GM19328 (cell line): Measurements from ENCODE around the gene TTYH1.

Source experiments
- ATAC-seq: cut with Tn5 transposase; IDR thresholded peaks from one replicate; pipeline ENCODE4 v1.9.1; 2021; ENCODE audit warnings: mild to moderate bottlenecking, moderate library complexity; ENCODE audit not compliant: unreplicated experiment

Gene TTYH1

GRCh38 chr19:54421169-54421516 lies 5.9 kb downstream of the TTYH1 start:
- ATAC-seq = no peak

GRCh38 chr19:54421521-54421920 lies 6.3 kb downstream of the TTYH1 start:
- ATAC-seq = no peak

DNA sequence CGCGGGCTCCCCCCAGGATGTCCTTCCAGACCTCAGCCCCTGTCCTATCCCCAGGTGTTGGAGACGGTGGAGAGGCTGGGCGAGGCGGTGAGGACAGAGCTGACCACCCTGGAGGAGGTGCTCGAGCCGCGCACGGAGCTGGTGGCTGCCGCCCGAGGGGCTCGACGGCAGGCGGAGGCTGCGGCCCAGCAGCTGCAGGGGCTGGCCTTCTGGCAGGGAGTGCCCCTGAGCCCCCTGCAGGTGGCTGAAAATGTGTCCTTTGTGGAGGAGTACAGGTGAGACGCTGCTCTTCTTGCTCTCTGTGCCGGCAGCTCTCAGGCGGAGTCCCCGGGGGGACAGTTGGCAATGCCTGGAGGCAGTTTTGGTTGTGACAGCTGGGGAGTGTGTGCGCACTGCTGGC lies 6.9 kb downstream of the TTYH1 start:
- ATAC-seq = no peak

GRCh38 chr19:54424201-54424600 lies 8.9 kb downstream of the TTYH1 start:
- no peak for ATAC-seq

DNA sequence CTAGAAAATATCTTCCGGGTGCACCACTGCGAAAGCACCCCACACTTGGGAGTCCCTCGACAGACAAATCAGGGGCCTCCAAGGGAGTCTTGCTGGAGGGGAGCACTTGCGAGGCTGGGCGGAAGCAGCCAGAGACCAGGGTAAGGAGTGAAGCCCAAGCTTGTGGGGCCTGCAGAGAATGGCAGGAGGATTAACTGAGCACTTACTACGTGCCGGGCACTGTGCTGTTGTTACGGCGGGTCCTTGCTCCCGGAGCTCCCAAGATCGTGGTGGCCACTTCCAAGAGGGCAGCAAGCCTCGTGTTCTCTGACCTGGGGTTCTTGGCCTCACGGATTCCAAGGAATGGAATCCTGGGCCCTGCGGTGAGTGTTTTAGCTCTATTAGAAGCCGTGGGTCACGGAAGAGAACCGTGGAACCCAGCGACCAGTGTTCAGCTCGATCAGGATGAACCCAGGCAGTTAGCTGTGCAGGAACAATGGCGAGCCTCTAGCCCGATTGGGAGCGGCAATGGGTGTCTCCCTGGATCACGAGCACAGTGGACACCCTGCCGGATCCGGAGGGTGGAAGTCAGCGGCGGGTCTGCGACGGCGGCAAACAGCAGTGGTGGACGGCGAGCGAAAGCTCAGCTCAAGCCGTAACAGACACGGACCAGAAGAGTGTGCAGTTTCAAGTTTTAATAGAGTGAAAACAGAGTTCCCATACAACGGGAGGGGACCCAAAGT lies 9.6 kb downstream of the TTYH1 start:
- no peak for ATAC-seq

- no peak for ATAC-seq
Observed at GRCh38 chr19:54425382-54425723, 10.1 kb downstream of the TTYH1 start.

DNA sequence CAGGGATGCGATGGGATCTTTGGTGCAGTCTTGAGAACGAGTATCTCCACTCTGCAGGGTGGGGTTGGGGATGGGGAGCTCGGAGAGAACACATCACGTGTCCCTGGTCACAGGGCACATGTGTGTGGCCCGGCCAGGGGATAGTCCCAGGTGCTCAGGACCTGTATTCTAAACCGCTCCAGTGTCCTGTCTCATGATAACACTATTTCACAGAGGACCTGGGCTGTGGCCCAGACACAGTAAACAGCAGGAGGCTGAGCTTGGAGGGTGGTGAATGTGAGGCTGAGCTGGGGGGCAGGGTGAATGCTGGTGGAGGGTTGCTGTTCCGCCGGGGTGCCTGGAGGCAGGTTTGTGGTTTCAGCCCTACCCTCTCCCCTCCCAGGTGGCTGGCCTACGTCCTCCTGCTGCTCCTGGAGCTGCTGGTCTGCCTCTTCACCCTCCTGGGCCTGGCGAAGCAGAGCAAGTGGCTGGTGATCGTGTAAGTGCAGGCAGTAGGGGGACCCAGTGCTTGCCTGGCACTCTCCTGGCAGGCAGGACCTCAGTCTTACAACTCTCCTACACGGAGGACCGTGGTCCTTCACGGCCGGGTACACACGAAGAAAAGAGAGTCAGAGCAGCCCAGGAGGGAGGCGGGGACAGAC lies 11.1 kb downstream of the TTYH1 start:
- ATAC-seq = no peak

- no peak for ATAC-seq
Observed at GRCh38 chr19:54427586-54427985, 12.3 kb downstream of the TTYH1 start.

DNA sequence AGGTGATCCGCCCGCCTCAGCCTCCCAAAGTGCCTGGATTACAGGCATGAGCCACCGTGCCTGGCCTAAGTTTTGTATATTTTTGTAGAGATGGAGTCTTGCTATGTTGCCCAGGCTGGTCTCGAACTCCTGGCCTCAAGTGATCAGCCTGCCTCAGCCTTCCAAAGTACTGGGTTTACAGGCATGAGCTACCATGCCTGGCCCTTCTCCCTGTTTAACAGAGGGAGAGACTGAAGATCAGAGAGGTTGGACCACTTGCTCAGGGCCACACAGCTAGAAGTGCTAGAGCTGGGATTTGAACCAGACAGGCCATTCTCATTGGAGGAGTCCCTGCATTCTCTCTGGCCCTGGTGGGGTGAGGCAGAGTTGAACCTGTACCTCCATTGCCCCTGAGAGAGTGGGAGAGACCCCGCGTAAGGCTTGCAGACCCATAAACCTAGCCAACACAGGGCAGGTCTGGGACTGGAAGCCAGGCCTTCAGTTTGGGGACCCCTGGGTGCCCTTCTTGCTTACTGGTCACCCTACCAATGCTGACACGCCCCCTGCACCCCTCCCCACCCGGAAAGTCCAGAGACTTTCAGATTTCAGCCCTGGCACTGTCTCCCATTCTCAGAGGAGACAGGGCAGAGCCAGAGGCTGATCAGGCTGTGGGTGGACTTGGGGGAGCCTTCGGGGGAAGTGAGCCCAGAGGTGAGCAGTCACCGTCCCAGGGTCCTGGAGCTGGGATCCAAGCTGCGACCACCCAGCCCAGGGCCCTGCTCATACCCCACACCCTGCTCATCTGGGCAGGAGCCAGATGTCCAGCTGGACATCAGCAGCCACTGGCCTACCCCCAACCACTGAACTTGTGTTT lies 13.3 kb downstream of the TTYH1 start:
- no peak for ATAC-seq

DNA sequence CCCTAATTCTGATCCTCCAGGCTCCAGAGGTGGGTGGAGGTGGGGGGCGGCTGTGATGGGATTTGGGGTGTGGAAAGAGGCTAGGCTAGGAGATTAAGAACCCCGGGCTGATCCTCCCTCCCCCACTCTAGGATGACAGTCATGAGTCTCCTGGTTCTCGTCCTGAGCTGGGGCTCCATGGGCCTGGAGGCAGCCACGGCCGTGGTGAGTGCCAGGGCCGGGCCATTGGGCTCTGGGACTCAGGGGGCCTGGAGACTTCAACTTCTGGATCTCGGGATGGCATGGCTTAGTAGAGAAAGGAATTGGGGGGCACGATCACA lies 13.9 kb downstream of the TTYH1 start:
- no peak for ATAC-seq

DNA sequence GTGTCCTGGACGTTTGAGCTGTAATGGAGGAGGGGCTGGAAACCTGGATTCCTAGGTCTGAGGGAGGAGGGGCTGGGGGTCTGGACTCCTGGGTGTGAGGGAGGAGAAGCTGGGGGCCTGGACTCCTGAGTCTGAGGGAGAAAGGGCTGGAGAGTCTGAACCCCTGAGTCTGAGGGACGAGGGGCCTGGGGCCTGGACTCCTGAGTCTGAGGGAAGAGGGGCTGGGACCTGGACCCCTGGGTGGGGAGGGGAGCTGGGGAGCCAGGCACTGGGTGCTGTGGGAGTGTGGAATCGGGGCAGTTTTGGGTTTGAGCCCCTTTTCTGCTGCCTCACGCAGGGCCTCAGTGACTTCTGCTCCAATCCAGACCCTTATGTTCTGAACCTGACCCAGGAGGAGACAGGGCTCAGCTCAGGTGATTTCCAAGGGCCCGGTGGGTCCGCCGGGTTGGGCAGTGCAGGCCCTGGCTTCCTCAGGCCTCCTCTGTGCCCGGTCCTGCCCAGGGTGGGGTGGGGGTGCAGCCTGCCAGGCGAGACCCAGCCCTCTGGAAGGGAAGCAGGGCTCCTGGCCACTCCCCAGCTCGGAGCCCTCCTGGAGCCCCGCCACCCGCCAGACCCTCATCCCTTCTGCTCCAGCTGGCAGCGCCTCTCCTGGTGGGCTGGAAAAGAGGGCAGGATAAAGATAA lies 14.4 kb downstream of the TTYH1 start:
- ATAC-seq = no peak

DNA sequence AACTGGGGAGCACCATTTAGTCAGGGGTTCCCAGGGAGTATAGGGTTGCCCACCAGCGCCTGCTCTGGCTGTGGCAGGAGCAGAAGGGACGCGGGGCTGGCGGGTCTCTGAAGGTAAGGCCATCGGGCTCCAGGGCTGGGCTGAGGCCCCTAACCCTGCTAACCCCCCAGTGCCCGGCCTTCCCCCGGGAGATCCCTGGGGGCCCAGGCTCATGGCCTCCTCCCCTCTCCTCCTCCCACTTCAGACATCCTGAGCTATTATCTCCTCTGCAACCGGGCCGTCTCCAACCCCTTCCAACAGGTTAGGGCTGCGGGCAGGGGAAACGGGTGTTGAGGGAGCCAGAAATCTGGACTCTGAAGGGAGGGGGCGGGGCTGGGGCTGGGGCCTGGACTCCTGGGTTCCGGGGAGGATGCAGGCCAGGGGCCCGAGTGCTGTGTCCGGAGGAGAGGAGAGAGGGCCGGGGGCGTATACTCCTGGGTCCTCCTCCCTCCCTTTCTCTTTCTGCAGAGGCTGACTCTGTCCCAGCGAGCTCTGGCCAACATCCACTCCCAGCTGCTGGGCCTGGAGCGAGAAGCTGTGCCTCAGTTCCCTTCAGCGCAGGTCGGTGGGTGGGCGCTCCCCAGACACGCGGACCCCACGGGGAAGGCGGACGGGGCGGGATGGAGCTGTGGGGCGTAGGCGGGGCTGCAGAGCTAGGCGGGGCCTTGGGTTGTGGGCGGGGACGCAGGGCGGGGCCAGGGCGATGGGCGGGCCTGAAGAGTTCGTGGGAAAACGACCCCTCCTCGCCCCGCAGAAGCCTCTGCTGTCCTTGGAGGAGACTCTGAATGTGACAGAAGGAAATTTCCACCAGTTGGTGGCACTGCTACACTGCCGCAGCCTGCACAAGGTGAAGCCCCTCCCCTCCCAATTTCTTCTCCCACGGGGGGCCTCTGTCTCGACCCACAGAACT lies 15.3 kb downstream of the TTYH1 start:
- no peak for ATAC-seq

- ATAC-seq = no peak
Observed at GRCh38 chr19:54431255-54431838, 16.1 kb downstream of the TTYH1 start.

- no peak for ATAC-seq
Observed at GRCh38 chr19:54432144-54432738, 17.0 kb downstream of the TTYH1 start.

- ATAC-seq = no peak
Observed at GRCh38 chr19:54433697-54434096, 18.4 kb downstream of the TTYH1 start.

DNA sequence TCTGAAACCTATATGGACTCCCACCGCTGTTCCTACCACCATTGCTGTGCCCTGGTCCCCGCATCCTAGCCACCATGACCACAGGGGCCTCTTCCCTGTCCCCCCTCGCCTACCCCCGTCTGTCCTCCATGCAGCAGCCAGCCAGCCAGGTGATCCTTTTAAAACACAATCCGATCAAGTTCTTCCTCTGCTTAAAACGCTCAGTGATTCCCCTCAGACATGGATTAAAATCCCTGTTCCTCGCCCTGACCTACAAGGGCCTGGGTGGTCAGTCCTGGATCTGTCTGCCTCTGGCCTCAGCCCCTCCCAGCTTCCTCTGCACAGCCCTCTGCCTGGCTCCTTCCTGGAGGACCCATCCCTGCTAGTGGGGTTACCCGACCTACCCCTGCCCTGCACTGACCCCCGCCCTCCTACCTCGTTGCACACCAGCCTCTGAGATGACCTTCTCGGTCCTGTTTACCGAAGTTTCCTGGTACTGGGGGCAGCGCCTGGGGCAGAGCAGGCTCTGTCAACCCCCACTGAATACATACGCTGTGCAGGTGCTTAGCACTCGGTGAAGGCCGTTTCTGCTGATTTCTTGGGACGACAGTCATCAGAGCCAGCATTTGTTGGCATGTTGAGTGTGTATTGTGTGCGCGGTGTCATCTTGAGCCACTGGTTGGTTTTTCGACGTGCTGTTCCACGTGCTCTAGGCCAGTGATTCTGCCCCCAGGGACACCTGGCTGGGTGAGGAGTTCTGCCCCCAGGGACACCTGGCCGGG lies 19.0 kb downstream of the TTYH1 start:
- ATAC-seq = no peak

DNA sequence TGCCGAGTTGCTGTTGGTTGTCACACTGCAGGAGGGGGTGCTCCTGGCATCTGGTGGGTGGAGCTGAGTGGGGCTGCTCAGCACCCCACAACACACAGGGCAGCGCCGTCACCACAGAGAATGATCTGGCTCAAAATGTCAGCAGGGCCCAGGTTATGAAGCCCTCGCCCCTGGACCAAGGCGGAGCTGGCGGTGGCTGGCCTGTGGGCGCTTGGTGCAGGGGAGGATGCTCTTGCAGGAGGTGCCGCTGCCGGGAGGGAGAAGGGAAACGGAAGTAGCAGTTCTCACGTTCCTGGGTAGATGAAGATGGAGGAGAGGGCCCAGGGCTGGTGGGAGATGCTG lies 19.6 kb downstream of the TTYH1 start:
- no peak for ATAC-seq

- ATAC-seq = no peak
Observed at GRCh38 chr19:54435551-54436016, 20.3 kb downstream of the TTYH1 start.

DNA sequence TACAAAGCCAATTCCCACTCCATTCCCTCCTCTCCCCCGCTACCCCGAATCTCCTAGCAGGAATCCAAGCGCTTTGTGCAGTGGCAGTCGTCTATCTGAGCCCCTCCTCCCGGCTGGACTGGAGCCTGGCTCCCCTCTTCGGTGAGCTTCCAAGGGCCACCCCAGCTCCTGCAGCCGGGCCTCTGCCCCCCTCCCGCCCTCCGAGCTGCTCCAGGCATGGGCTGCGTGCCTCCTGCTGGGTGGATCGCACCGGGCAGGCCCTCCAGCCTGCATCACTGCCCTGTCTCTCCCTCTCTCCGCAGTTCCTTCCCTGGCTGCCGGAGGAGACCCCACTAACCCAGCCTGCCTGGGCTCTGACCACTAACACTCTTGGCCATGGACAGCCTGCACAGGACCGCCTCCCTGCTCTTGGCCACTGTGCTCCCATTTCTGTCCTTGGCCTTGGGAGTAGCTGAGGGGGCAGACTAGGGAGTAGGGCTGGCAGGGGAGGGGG lies 20.8 kb downstream of the TTYH1 start:
- ATAC-seq = no peak
